OCI-LY3 (cell line): ENCODE results near the gene PROB1.

Source experiments
- H2AFZ ChIP-seq: fragments of 200-600, 300-600 bp; shearing (Covaris generic); 2 replicates; pipeline ENCODE4 v1.6.0; 2014; ENCODE audit warnings: antibody characterized with exemption, low read depth, low read length
- H3K27ac ChIP-seq: fragments of 200-600, 300-600 bp; sonication (generic); 2 replicates; pipeline ENCODE4 v1.5.1; 2014; ENCODE audit warnings: mild to moderate bottlenecking, low read length, moderate library complexity, mixed read lengths
- H3K27me3 ChIP-seq: fragments of 200-600, 300-600 bp; sonication (generic); 2 replicates; pipeline ENCODE4 v1.6.1; 2014; ENCODE audit warnings: low read depth, low read length, mixed read lengths
- H3K36me3 ChIP-seq: fragments of 200-600, 300-600 bp; sonication (generic); replicated peaks from 2 replicates; pipeline ENCODE3; 2014; ENCODE audit warnings: low read depth, low read length, mixed read lengths
- H3K4me1 ChIP-seq: fragments of 300-600, 200-600 bp; sonication (generic); 2 replicates; pipeline ENCODE4 v1.6.1; 2014; ENCODE audit warnings: low read length, mixed read lengths
- H3K4me2 ChIP-seq: fragments of 200-600, 300-600 bp; sonication (generic); 2 replicates; pipeline ENCODE4 v1.6.1; 2014; ENCODE audit warnings: low read length, mixed read lengths
- H3K4me3 ChIP-seq: fragments of 300-600, 200-600 bp; sonication (generic); 2 replicates; pipeline ENCODE4 v1.5.1; 2014; ENCODE audit warnings: antibody characterized with exemption, mild to moderate bottlenecking, low read length, moderate library complexity
- H3K79me2 ChIP-seq: fragments of 300-600, 200-600 bp; shearing (Covaris generic); 2 replicates; pipeline ENCODE4 v1.6.1; 2014; ENCODE audit warnings: mild to moderate bottlenecking, low read length, mixed read lengths
- H3K9ac ChIP-seq: fragments of 300-600, 200-600 bp; shearing (Covaris generic); 2 replicates; pipeline ENCODE4 v1.6.0; 2014; ENCODE audit warnings: mild to moderate bottlenecking, low read length, moderate library complexity
- H3K9me3 ChIP-seq: fragments of 200-600, 300-600 bp; shearing (Covaris generic); 2 replicates; pipeline ENCODE4 v1.6.1; 2014; ENCODE audit warnings: low read length, mixed read lengths; ENCODE audit not compliant: insufficient read depth
- H4K20me1 ChIP-seq: fragments of 200-600, 300-600 bp; sonication (generic); 2 replicates; pipeline ENCODE4 v1.6.1; 2016; ENCODE audit warnings: low read length, mixed read lengths; ENCODE audit not compliant: insufficient read depth
- CTCF ChIP-seq: fragments of 200-600, 300-600 bp; sonication (generic); IDR thresholded peaks from 2 replicates; pipeline ENCODE4 v1.5.1; 2014; ENCODE audit warnings: antibody characterized with exemption, low read length, low read depth
- EZH2phosphoT487 ChIP-seq: fragments of 200-600 bp; shearing (Covaris generic); IDR thresholded peaks from 2 replicates; pipeline ENCODE4 v1.6.1; 2018; ENCODE audit warnings: antibody characterized with exemption, mixed run types, low read depth

PROB1 gene

GRCh38 chr5:139430015-139430414, 35.1 kb upstream of the PROB1 start:
- Histone ChIP-seq H3K36me3 (no peaks in the 10 kb centered on the region), H2AFZ (no peak overlapping the region), H3K27ac (no peak overlapping the region)

DNA sequence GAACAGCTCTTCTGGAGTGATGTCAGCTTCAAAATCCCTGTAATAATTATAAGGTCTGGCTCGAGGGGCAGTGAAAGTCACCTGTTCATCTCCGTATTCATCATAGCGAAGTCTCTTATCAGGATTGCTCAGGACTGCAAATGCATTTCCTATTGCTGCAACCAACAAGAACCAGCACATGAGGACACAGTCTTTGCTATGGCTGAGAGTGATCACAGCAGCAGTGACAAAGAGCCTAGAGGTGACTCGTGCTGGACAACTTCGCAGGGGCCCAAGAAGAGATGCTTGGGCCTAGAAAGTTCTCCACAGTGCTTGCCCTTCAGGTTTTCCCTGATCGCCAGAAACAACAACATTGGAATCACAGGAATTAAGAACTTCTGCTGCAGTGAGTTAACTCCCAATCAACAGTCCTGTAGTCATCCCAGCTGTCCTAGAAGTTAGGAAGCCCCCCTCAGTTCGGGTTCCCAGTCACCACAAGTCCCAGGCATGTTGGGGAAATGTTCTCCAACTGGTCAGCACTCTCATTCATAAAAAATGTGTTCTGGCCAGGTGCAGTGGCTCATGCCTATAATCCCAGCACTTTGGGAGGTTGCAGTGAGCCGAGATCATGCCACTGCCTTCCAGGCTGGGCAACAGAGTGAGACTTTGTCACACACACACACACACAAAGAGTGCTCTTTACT, 31.4 kb upstream of the PROB1 start:
- Histone ChIP-seq H3K79me2 (no peaks in the 10 kb centered on the region), H3K4me2 (no peak overlapping the region), H3K9me3 (no peaks in the 10 kb centered on the region), H3K4me3 (no peak overlapping the region), H3K4me1 (0 out of 2 replicates have a peak, but pooled peaks cover 2% of the 10 kb centered on the region), H3K27ac (no peak overlapping the region), H4K20me1 (no peaks in the 10 kb centered on the region), H3K36me3 (no peaks in the 10 kb centered on the region), H2AFZ (no peak overlapping the region), H3K27me3 (no peaks in the 10 kb centered on the region), H3K9ac (no peak overlapping the region)
- no peak for TF ChIP-seq EZH2phosphoT487
- no peak for TF ChIP-seq CTCF

More at GRCh38 chr5:139430015-139430414, 35.1 kb upstream of the PROB1 start:
- no peak for TF ChIP-seq CTCF
- no peak for TF ChIP-seq EZH2phosphoT487
- Histone ChIP-seq H4K20me1 (no peaks in the 10 kb centered on the region), H3K27me3 (no peaks in the 10 kb centered on the region), H3K9ac (no peak overlapping the region), H3K79me2 (no peaks in the 10 kb centered on the region), H3K4me2 (no peak overlapping the region), H3K4me3 (no peak overlapping the region), H3K9me3 (no peaks in the 10 kb centered on the region), H3K4me1 (no peaks in the 10 kb centered on the region)

GRCh38 chr5:139425497-139425896, 30.6 kb upstream of the PROB1 start:
- H3K36me3 ChIP-seq = no peaks in the 10 kb centered on the region

More at GRCh38 chr5:139425497-139425896, 30.6 kb upstream of the PROB1 start:
- no peak overlapping the region for H2AFZ ChIP-seq
- H3K27ac ChIP-seq = no peak overlapping the region
- TF ChIP-seq EZH2phosphoT487 (no peak), CTCF (no peak)
- H3K9me3 ChIP-seq = no peaks in the 10 kb centered on the region
- no peaks in the 10 kb centered on the region for H4K20me1 ChIP-seq
- H3K27me3 ChIP-seq = no peaks in the 10 kb centered on the region
- H3K4me2 ChIP-seq = no peak overlapping the region
- H3K9ac ChIP-seq = no peak overlapping the region
- 0 out of 2 replicates have a peak, but pooled peaks cover 2% of the 10 kb centered on the region for H3K4me1 ChIP-seq
- no peak overlapping the region for H3K4me3 ChIP-seq
- H3K79me2 ChIP-seq = no peaks in the 10 kb centered on the region
